Activated naive CD4-positive, alpha-beta T cell treated with anti-CD3 and anti-CD28 coated beads for 36 hours (primary cell): ENCODE measurements around the gene BIN1. TPM values are rescaled to one million over a fixed set of nuclear protein-coding genes. Genes with fewer than 3 reads are reported as not detected.
"Not testable (repeated sequence)": the region's sequence is repeated elsewhere in the genome, so short reads cannot be mapped to it uniquely, and the experiment has no call there.

Source experiments
- CTCF ChIA-PET: fragments of 350-600 bp; sonication (Branson Sonifier 250); formaldehyde crosslinking; loops from one replicate; lab custom pipeline; 2021; ENCODE audit warnings: antibody characterized with exemption; lab: Charles Lee
- DNase-seq: peaks from one replicate; pipeline ENCODE4 v3.0.0-alpha.2; 2020
- H3K27ac Mint-ChIP-seq: one replicate; pipeline ENCODE4 v1.8.0; 2021; ENCODE audit warnings: mild to moderate bottlenecking, mixed read lengths
- H3K27me3 Mint-ChIP-seq: one replicate; pipeline ENCODE4 v1.8.0; 2021; ENCODE audit warnings: low read depth, mixed read lengths
- H3K36me3 Mint-ChIP-seq: one replicate; pipeline ENCODE4 v1.8.0; 2021; ENCODE audit warnings: low read depth, mixed read lengths
- H3K4me1 Mint-ChIP-seq: one replicate; pipeline ENCODE4 v1.8.0; 2021; ENCODE audit warnings: low read depth, mixed read lengths
- H3K4me3 Mint-ChIP-seq: one replicate; pipeline ENCODE4 v1.8.0; 2021; ENCODE audit warnings: mild to moderate bottlenecking, moderate library complexity, mixed read lengths
- H3K9me3 Mint-ChIP-seq: one replicate; pipeline ENCODE4 v1.8.0; 2021; ENCODE audit warnings: mixed read lengths
- intact Hi-C: fragments of 100-400 bp; cut with micrococcal nuclease; formaldehyde crosslinking; loops from one replicate; pipeline ENCODE4 v1.15.1; 2023
- total RNA-seq, 2 experiments: library from RNA; stranded (reverse); gene quantifications; one replicate each; pipeline ENCODE4 v1.2.3, GENCODE V29; 2021

BIN1 gene
- total RNA-seq, 2 experiments from 2014 or later: 50.4 to 51.1 TPM

GRCh38 chr2:127129937-127130336 is 23.0 kb upstream of the BIN1 start:
- Mint-ChIP-seq H3K27ac (no peak overlapping the region), H3K4me3 (no peak overlapping the region), H3K27me3 (no peaks in the 10 kb centered on the region), H3K4me1 (no peaks in the 10 kb centered on the region), H3K9me3 (no peaks in the 10 kb centered on the region), H3K36me3 (no peaks in the 10 kb centered on the region)
- DNase-seq: no peak
- CTCF ChIA-PET: interaction anchor here (0.6 to 1.1 kb wide), 2 partner anchors 31 to 62 kb away, joined by 3 to 5 read pairs; no protein-coding TSS in a partner anchor
- intact Hi-C loops: no loop called here

DNA sequence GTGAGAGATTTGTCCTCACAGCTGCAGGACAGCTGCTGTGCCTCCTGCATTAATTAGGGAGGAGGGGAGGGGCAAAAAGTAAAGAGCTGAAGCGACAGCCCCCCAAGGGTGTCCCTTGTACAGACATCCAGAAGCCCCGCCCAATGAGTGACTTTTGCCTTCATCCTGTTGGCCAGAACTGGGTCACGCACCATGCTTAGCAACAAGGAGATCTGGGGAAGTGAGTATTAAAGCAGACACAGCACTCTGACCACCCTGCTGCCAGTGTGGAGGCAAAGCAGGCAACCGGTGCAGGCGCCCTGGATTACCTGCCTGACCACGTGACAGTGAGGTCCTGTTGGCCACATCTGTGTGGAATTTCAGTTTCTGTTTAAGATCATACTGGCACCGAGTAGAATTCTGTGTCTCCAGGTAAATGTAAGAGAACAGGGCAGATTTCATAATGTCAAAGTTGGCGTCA is 21.5 kb upstream of the BIN1 start:
- Mint-ChIP-seq H3K27me3 (no peaks in the 10 kb centered on the region), H3K9me3 (no peaks in the 10 kb centered on the region), H3K36me3 (no peaks in the 10 kb centered on the region), H3K27ac (no peak overlapping the region), H3K4me3 (no peak overlapping the region), H3K4me1 (no peaks in the 10 kb centered on the region)
- intact Hi-C loops: no loop called here
- CTCF ChIA-PET: no interaction called here
- no peak for DNase-seq

- CTCF ChIA-PET: interaction anchor here (0.7 kb wide), 1 partner anchor 783 kb away, joined by 3 read pairs; no protein-coding TSS in a partner anchor
- intact Hi-C loops: no loop called here
Measured at GRCh38 chr2:127125821-127126220, 18.9 kb upstream of the BIN1 start.

GRCh38 chr2:127124426-127124825 is 17.5 kb upstream of the BIN1 start:
- H3K27ac Mint-ChIP-seq: no peak overlapping the region
- DNase-seq: no peak
- H3K4me1 Mint-ChIP-seq: no peaks in the 10 kb centered on the region
- intact Hi-C loops: no loop called here
- CTCF ChIA-PET: no interaction called here
- no peaks in the 10 kb centered on the region for H3K27me3 Mint-ChIP-seq
- H3K9me3 Mint-ChIP-seq: no peaks in the 10 kb centered on the region
- H3K4me3 Mint-ChIP-seq: no peak overlapping the region
- no peaks in the 10 kb centered on the region for H3K36me3 Mint-ChIP-seq

More at GRCh38 chr2:127125821-127126220, 18.9 kb upstream of the BIN1 start:
- H3K27ac Mint-ChIP-seq: no peak overlapping the region
- no peaks in the 10 kb centered on the region for H3K4me1 Mint-ChIP-seq
- no peaks in the 10 kb centered on the region for H3K36me3 Mint-ChIP-seq
- DNase-seq: no peak
- H3K4me3 Mint-ChIP-seq: no peak overlapping the region
- H3K27me3 Mint-ChIP-seq: no peaks in the 10 kb centered on the region
- no peaks in the 10 kb centered on the region for H3K9me3 Mint-ChIP-seq

DNA sequence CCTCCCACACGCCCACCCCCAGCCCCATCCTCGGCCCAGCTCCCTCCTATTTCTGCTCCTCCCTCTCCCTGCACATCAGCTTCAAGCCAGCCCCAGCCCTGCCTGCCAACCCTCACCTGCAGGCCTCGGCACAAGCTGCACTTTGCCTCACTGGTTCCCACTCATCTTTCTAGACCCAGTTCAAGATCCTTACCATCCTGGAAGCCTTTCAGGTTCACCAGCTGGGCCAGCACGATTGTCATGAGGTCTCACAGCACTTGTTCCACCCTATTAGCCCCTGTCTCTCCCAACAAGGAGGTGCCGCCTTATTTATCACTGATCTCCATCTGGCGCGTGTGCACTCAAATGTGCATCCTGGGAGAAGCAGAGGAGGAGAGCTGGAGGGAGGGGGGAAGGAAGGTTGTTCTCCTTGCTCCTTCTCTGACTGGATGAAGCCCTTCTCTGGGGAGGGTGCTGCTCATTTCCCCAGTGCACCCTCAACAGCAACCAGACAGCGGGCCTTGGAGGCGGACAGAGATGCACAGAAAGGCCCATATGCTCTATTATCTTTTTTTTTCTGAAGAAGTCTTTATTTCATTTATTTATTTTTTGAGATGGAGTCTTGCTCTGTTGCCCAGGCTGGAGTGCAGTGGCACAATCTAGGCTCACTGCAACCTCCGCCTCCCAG is 15.5 kb upstream of the BIN1 start:
- no peaks in the 10 kb centered on the region for H3K27me3 Mint-ChIP-seq
- DNase-seq: no peak
- no peaks in the 10 kb centered on the region for H3K36me3 Mint-ChIP-seq
- H3K27ac Mint-ChIP-seq: no peak overlapping the region
- H3K9me3 Mint-ChIP-seq: no peaks in the 10 kb centered on the region
- no peaks in the 10 kb centered on the region for H3K4me1 Mint-ChIP-seq
- intact Hi-C loops: no loop called here
- CTCF ChIA-PET: interaction anchor here (0.8 kb wide), 1 partner anchor 55 kb away, joined by 3 read pairs; no protein-coding TSS in a partner anchor
- H3K4me3 Mint-ChIP-seq: no peak overlapping the region

GRCh38 chr2:127121776-127122176 is 14.8 kb upstream of the BIN1 start:
- Mint-ChIP-seq H3K27ac (no peak overlapping the region), H3K4me3 (no peak overlapping the region), H3K4me1 (no peaks in the 10 kb centered on the region), H3K36me3 (no peaks in the 10 kb centered on the region), H3K27me3 (no peaks in the 10 kb centered on the region), H3K9me3 (no peaks in the 10 kb centered on the region)
- intact Hi-C loops: no loop called here
- CTCF ChIA-PET: interaction anchor here (0.8 kb wide), 1 partner anchor 54 kb away, joined by 3 read pairs; no protein-coding TSS in a partner anchor
- no peak for DNase-seq

GRCh38 chr2:127121353-127121752 is 14.4 kb upstream of the BIN1 start:
- Mint-ChIP-seq H3K9me3 (no peaks in the 10 kb centered on the region), H3K27me3 (no peaks in the 10 kb centered on the region), H3K36me3 (no peaks in the 10 kb centered on the region), H3K4me3 (no peak overlapping the region), H3K27ac (no peak overlapping the region), H3K4me1 (no peaks in the 10 kb centered on the region)
- DNase-seq: no peak
- intact Hi-C loops: no loop called here
- CTCF ChIA-PET: no interaction called here

DNA sequence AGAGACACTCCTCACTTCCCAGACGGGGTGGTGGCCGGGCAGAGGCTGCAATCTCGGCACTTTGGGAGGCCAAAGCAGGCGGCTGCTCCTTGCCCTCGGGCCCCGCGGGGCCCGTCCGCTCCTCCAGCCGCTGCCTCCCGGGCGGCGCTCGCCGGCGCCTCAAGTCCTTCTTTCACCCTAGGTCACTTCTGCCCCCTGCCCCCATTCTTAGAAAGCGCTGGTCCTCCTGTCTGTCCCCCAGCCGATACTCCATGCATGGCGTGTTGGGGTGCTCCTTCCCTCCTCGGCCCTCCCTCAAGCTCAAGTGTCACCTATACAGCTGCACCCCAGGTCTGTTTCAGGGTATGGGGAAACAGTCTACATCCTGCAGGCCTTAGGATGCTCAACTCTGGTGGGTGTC is 13.5 kb upstream of the BIN1 start:
- H3K4me1 Mint-ChIP-seq, CTCF ChIA-PET, H3K36me3 Mint-ChIP-seq: not testable (repeated sequence)

DNA sequence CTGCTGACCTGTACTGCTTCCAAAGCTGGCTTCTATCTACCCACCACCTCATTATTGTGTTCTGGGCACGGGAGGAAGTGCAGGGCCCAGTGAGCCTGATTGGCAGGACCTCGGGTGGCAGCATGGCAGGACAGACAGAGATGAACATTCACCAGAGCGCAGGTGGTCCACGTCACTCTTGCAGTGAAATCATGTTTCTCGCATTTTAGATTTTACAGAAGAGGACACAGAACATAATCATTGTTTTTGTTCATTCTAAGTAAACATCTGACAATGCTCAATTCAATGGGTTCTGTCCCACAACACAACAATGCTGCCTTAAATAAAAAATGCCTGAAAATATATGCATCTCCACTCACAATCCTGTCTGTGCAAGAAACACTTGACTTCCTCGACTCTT is 11.5 kb upstream of the BIN1 start:
- Mint-ChIP-seq H3K4me3 (no peak overlapping the region), H3K9me3 (no peaks in the 10 kb centered on the region), H3K4me1 (no peaks in the 10 kb centered on the region), H3K27ac (no peak overlapping the region), H3K36me3 (no peaks in the 10 kb centered on the region), H3K27me3 (peaks cover 3% of the 10 kb centered on the region)
- intact Hi-C loops: no loop called here
- CTCF ChIA-PET: no interaction called here
- no peak for DNase-seq

More for the DNA sequence above, 13.5 kb upstream of the BIN1 start:
- H3K4me3 Mint-ChIP-seq, intact Hi-C loops, H3K27me3 Mint-ChIP-seq, DNase-seq, H3K27ac Mint-ChIP-seq, H3K9me3 Mint-ChIP-seq: not testable (repeated sequence)

DNA sequence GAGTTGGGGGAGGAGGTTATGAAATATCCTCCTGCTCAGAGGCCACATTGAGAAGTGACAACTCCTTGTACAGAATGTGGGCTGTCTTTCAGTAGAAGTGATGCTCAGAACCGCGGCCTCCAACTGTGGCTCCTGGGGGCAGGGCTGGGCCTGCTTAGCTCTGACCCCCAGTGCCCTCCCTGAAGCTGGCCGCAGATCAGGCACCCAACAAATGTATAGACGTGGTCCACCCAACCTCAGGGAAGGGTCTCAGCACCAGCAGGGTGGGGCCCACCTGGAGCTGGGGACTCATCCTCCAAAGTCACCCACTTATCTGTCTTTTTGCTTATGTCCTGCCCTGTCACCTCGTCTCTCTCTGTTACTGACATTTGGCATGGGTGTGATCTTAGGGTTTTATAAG is 11.1 kb upstream of the BIN1 start:
- intact Hi-C loops: no loop called here
- Mint-ChIP-seq H3K36me3 (no peaks in the 10 kb centered on the region), H3K4me3 (no peak overlapping the region), H3K9me3 (no peaks in the 10 kb centered on the region), H3K4me1 (no peaks in the 10 kb centered on the region), H3K27ac (no peak overlapping the region), H3K27me3 (peaks cover 3% of the 10 kb centered on the region)
- DNase-seq: no peak
- CTCF ChIA-PET: no interaction called here

- Mint-ChIP-seq H3K27ac (no peak overlapping the region), H3K36me3 (no peaks in the 10 kb centered on the region), H3K4me1 (no peaks in the 10 kb centered on the region), H3K9me3 (no peaks in the 10 kb centered on the region), H3K4me3 (no peak overlapping the region), H3K27me3 (peaks cover 3% of the 10 kb centered on the region)
- no peak for DNase-seq
- CTCF ChIA-PET: no interaction called here
- intact Hi-C loops: no loop called here
Measured at GRCh38 chr2:127117603-127118002, 10.6 kb upstream of the BIN1 start.

DNA sequence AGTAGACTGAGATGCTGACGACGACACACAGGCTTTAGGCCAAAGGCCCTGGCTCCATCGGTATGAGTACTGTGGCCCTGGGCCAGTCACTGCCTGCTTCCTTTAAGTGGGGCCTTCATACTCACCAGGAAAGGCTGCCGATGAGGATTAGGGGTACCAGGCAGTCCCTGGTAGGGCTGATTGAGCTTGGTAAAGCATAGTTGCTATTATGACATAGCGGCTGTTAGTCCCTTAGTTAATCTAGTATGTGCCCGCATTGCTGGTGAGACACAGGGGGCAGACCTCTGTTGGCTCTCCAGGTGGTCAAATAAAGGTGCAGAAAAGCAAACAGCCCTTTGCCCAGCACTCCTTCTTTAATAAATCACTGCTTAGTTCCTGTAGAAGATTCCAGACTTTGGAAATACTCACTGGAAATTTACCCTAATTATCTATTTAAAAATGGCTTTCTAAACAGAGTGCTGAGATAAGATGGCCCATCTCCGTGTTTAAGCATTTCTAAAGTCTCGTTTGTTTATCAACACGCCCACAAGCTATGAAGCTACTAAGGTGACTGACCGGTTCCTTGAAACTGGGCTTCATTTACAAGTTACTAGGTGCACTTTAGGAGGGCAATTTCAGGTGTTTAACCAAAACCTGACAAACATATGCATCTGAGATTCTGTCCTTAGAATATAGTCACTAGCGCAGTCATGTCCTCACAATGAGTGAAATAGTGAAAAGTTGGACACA is 8.7 kb upstream of the BIN1 start:
- no peak for DNase-seq
- intact Hi-C loops: no loop called here
- Mint-ChIP-seq H3K4me3 (no peak overlapping the region), H3K36me3 (no peaks in the 10 kb centered on the region), H3K9me3 (no peaks in the 10 kb centered on the region), H3K27me3 (peaks cover 3% of the 10 kb centered on the region), H3K27ac (no peak overlapping the region), H3K4me1 (no peaks in the 10 kb centered on the region)
- CTCF ChIA-PET: no interaction called here

DNA sequence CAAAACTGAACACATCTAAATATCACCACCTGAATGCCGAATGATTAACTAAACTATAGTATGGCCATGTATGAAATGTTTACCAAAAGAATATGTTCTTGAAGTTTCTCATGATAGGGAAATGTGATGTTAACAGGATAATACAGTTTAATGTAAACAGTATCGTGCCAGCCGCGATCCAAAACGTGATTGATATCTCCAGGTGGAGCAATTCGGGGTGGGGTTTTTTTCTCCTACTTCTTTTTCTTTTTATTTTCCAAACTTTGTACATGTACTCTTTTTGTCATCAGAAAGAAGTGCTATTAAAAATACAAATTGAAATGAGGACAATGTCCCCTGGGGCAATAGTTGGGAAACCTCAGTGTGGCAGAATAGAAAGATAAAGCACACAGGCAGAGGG is 4.0 kb upstream of the BIN1 start:
- peaks cover 6% of the 10 kb centered on the region for H3K27me3 Mint-ChIP-seq
- no peaks in the 10 kb centered on the region for H3K9me3 Mint-ChIP-seq
- H3K4me1 Mint-ChIP-seq: peaks cover 3% of the 10 kb centered on the region
- intact Hi-C loops: no loop called here
- DNase-seq: no peak
- H3K4me3 Mint-ChIP-seq: no peak overlapping the region
- CTCF ChIA-PET: no interaction called here
- H3K36me3 Mint-ChIP-seq: no peaks in the 10 kb centered on the region
- H3K27ac Mint-ChIP-seq: no peak overlapping the region
